Ammon's horn (tissue), 1 donor: Measurements from ENCODE around the gene GTSE1.
"Not testable (repeated sequence)": the region's sequence is repeated elsewhere in the genome, so short reads cannot be mapped to it uniquely, and the experiment has no call there.

Experiments
- DNase-seq: peaks from one replicate; pipeline ENCODE4 v3.0.0-alpha.2; 2016; ENCODE audit warnings: low spot score

Gene GTSE1, protein sequence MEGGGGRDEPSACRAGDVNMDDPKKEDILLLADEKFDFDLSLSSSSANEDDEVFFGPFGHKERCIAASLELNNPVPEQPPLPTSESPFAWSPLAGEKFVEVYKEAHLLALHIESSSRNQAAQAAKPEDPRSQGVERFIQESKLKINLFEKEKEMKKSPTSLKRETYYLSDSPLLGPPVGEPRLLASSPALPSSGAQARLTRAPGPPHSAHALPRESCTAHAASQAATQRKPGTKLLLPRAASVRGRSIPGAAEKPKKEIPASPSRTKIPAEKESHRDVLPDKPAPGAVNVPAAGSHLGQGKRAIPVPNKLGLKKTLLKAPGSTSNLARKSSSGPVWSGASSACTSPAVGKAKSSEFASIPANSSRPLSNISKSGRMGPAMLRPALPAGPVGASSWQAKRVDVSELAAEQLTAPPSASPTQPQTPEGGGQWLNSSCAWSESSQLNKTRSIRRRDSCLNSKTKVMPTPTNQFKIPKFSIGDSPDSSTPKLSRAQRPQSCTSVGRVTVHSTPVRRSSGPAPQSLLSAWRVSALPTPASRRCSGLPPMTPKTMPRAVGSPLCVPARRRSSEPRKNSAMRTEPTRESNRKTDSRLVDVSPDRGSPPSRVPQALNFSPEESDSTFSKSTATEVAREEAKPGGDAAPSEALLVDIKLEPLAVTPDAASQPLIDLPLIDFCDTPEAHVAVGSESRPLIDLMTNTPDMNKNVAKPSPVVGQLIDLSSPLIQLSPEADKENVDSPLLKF

DNA sequence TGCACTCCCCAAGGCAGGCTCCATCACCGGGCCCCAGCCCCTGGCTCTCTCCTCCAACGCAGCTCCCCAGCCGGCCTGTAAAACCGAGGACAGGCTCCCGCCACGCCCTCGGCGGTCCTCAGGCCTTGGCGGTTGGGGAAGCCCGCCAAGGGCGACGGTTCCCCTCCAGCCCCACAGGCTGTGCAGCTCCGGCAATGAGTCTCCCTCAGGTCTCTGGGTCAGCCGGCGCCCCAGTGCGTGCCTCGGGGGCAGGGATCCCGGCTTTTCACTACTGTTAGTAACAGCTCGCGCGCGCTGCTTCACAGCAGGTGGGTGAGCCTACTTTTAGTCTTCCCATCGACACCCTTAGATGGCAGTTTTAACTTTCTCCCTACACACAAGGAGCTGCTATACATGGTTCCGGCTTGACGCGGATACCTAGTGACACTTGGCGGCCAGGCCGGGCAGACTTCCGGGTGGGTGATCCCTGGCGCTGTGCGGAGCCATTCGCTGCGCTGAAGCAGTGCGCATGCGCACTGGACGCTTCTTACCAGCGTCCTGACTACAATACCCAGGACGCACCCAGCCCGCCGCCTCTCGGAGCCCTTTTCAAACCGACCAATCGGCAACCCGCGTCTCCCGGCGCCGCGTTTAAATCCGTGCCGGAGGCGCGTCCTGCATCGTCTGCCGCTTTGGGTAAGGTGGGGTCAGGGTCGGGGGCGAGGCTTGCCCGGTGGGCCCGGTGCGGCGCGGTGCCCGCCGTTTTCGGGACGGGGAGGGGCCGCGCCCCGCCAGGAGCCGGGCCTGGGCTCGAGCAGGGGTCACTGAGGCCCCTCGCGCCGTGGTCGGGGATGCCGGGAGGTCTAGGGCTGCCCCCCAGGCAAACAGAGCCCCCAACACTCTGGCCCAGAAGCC lies at the start of gene GTSE1:
GTSE1 (plus strand) TSS at position 614 of the 894 bp plus-strand sequence. CDS start 531 bp downstream, outside the sequence.
- DNase-seq = peak; percentile 99

DNA sequence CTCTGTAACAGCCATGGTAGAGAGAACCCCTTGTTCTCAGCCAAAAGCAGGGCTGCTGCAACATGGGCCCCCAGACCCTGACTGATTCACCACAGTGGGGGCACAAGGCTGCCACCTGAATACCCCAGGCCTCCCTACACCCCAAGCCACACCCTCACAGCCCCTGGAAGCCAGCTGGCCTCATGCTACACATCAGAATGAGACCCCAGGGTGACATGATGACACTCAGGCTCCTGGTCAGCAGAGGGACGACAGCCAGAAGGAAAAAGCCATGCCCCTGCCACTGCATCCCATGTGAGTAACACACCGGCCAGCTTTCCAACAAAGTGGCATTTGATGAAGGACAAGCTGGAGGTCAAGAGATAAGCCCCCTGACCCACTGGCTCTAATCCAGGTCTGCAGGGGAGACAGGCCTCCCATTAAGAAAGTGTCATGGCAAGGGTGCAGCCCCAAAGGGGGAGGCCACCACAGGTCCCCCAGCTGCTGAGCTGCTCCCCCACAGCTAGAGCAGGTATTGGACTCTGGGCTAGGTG lies 49.2 kb upstream of the GTSE1 start:
- DNase-seq = no peak

DNA sequence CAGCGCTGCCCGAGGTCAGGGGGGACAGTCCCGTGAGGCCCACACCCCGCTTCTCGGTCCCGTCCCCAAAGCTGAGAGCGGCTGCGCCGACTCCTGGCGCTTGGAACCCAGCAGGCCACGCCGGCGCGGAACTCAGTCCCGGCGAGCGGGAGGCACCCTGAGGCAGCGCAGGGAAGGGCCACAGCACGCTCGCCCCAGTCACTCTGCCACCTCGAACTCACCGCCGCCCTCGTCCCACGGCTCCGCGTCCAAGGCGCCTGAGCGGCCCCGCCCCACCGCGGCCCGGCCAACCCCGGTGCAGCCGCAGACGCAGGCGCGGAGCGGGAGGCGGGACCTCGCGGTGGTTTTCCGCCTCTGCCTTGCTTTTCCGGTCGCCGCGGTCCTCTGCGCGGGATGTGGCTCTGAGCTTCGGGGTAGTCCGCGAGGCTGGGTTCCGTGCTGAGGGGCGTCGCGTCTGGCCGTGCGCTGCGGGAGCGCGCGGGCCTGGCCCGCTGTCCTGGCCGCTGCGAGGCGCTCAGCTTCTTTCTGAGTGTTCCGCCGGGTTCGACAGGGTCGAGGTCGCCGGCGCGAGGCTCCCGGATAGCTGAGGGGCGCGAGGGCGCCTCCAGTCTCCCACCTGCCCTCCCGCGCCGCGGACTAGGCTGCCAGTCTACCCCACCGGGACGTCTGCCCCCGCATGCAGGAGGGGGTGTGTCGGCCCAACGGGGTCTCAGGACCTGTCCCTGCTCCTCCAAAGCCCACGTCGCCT lies 46.5 kb upstream of the GTSE1 start, which contains the start of gene CDPF1:
CDPF1 (minus strand) TSS at position 259 of the 748 bp plus-strand sequence. CDS start 2,009 bp downstream, outside the sequence.
- peak; percentile 94 for DNase-seq

DNA sequence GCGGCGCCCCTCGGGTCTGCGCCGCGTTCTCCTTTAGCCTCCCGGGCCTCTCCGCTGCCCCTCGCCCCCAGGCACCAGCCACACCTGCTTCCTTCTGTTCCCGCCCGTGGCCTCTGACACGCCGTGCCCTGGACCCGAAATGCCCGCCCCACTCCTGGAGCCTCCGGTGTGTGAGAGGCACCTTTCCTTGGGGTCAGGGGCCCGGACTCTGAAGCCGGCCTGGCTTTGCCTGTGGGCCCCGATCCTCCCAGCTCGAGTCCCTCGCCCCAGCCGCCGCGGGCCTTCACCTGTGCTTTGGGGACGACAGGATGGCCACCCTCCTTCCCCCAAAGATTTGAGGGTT lies 45.9 kb upstream of the GTSE1 start:
- no peak for DNase-seq

DNA sequence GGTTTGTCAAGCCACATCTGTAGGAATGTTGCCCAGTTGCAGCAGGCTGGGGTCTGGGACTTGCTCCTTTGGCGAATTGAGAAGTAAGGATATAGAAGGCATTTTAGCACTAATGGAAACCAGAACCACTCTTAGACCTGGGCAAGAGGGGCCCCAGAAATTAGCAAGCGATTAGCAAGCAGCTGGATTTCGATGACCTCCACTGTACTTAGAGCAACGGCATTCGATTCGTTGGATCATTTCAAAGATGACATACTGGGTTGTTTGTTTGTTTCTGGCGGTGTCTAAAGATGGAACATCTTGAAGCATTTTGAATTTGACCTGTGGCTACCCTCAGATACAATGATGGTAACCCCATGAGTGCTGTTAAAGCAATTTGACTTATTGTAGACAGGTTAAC lies 45.4 kb upstream of the GTSE1 start:
- DNase-seq = no peak

DNA sequence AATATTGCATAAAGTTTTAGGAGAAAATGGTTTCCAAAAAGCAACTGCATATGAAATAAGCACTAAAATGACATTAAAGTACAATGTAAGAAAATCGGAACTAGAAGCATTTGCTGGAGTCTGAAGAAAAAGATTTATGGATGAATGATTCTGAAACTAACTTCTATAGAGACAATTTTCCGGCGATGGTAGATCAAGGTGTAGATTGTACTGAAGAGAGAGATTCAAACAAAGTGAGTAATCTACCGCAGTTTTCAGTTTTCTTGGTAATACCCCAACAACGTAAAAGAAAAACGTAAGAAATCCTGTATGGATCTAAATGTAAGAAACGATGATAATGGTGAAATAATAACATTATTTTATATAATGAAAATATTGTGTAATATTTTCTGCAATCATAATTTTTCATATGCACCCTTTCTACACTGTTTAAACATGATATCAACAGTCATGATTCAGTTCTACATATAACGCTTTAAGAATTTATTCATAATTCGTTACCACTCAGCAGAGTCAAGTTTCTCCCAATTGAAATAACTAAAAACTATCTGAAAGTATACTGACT lies 44.8 kb upstream of the GTSE1 start:
- DNase-seq = no peak

DNA sequence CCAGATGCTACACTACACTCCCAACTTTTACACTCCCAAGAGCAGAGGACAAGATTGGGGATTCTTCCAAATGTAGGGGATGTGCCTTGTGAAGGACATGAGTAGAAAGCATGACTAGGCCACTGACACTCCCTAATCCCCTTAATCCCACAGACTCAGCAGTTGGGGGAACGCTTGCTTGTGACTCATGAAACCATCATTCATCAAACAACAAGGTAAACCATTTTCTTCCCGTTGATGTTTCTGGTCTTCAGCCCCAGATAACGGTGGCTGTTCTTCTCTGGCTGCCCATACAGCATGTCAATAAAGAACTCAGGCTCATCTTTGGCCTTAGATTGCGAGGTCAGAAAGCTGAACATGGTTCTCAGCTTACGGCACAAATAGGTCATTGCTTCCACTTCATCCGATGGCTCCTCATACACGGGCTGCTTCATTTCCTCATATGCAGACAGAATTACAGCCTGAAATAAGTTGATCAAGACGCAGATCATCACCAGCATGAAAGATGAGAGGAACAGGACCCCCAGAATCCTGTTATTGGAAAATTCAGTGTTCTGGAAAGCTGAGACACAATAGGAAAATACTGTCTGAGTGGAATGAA lies 40.2 kb upstream of the GTSE1 start:
- no peak for DNase-seq

DNA sequence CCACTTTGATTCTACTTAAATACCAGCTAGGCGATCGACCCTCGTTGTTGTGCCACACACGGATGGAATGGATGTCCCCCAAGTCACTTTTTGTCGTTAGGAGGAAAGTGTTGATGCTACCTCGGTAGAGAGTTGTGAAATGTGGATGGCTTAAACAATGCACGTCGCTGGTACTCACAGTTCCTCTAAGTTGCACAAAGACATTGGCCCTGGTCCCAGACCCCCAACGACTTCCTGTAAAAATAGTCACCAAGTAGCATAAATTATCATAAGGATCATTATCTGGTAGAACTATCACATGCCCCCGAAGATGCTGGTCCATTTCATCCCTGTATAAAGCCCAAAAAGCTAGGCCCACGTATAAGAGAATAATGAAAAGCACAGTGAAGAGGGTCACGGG lies 37.3 kb upstream of the GTSE1 start:
- no peak for DNase-seq

DNA sequence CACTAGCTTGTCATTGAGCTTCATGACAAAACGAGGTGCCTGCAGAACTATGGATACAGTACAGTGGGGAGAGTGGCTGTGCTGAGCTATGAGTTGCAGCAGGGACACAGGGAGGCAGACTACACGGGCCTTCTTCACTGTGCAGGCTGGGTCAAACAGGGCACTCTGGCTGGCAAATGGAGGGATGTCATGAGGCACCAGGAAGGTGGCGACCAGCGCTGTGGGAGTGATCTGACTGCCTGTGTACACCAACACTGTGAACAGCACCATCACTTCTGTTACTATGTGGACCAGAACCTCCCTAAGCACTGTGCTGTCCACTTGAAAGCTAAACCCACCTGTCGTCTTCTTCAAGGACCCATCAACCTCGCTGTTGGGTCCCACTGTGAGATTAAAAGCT lies 36.6 kb upstream of the GTSE1 start:
- DNase-seq = no peak

DNA sequence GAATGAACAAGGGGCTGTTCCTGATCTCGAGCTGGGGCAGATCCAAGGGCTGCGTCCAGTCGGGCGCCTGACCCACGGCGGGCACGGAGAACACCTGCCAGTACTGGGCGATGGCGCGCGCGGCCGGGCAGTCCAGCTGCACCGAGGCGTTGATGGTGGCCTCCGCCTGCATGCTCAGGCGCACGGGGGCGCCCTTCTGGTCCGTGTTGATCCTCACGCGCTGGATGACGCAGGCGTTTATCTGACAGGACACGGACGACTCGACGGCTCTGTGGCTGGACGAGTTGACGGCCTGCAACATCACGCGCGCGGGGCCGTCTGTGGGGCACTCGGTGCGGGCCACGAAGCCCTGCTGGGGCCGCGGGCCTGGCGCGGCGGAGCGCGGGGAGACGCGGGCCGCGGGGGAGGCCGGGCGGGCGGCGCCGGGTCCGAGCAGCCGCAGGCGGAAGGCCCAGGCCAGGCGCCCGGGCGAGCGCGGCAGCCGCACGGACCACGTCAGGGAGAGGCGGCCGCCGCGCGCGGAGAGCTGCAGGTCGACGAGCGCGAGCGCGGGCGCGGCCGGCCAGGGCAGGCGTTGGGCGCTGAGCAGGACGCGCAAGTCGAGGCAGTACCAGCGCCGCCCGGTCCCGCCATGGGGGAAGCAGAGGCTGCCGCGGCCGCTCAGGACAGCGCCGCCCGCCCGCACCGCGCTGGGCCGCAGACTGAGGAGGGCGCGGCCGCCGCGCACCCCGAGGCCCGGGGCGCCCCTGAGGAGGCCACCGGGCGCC lies 34.0 kb upstream of the GTSE1 start:
- DNase-seq = peak; percentile 41

DNA sequence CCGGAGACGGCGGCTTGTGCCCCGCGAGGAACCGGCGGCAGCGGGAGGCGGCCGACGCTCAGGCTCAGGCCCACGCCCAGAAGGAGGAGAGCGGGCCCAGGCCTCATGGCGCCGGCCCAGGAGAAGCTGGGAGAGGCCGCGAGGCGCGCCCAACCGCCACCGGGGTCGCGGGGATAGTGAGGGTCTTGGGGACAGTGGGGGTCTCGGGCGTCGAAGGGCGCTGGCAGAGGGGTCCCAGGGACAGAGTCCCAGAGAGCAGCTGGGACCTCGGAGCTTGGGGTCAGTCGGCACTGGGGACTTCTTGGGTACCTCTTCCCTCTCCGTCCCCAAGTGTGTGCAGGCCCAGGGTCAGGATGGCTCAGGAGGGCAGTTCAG lies 33.5 kb upstream of the GTSE1 start, which contains the start of gene PKDREJ:
PKDREJ (minus strand) TSS at position 128 of the 375 bp plus-strand sequence; CDS start at position 107, 21 bp downstream.
- DNase-seq = no peak

DNA sequence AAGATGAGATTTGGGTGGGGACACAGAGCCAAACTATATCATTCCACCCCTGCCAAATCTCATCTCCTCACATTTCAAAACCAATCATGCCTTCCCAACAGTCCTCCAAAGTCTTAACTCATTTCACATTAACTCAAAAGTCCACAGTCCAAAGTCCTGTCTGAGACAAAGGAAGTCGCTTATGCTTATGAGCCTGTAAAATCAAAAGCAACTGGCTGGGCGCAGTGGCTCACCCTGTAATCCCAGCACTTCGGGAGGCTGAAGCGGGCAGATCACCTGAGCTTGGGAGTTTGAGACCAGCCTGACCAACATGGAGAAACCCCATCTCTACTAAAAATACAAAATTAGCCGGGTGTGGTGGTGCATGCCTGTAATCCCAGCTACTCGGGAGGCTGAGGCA lies 32.1 kb upstream of the GTSE1 start:
- not testable (repeated sequence) for DNase-seq

DNA sequence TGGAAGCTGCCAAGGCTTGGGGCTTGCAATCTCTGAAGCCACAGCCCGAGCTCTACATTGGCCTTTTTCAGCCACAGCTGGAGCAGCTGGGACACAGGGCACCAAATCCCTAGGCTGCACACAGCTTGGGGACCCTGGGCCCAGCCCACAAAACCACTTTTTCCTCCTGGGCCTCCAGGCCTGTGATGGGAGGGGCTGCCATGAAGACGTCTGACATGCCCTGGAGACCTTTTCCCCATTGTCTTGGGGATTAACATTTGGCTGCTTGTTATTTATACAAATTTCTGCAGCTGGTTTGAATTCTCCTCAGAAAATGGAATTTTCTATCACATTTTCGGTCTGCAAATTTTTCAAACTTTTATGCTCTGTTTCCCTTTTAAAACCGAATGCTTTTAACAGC lies 31.0 kb upstream of the GTSE1 start:
- DNase-seq = not testable (repeated sequence)

DNA sequence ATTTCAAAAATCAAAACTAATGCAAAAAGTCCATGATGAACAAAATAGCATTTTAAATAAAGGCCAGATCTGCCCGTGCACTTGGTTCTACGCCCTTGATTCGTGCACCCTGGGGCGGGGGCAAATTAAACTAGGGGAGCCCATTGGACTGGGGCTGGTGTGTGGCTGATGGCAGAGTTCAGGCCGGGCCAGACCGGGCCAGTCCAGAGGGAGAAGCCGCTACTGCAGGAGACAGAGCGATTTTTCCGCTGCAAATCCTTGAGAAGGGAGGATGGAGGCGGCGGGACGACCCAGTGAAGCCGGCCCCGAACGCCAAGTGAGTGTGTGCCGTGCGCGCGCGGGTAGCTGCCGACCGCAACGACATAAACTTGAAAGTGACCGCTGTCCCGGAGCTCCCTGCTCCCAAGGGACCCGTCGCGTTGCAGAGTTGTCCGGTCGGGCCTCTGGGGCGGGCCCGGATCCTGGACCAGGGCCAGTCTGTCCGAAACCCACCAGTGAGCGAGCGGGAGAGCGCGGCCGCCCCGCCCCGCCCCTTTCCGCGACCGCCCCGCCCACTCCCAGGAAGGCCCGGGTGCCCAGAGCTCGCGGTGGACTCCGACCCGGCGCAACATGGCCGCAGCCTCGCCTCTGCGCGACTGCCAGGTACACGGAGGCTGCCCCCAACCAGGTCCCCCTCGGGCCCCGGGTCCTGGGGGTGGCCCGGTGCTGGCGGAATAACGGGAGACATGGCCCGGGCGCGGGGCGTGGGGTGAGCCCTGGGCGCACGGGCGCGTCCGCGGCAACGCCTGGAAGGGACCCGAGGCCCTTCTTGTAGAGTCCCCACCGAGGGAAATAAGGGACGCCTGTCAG lies 29.0 kb upstream of the GTSE1 start, which contains the start of gene TTC38:
TTC38 (plus strand) TSS at position 578 of the 849 bp plus-strand sequence; CDS start at position 610, 32 bp downstream.
- DNase-seq = peak; percentile 89

DNA sequence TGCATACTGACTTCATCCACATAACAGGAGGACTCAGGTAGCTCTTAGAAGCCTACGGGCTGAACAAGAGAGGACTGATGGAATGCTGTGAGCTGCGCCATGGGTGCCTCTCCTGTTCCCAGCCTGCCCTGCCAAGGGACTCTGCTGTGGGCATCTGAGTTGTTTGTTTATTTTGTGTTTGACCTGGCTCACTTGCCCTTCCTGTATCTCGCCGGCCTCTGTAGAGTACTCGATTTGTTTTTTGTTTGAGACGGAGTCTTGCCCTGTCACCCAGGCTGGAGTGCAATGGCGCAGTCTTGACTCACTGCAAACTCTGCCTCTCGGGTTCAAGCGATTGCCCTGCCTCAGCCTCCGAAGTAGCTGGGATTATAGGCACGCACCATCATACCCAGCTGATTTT lies 27.1 kb upstream of the GTSE1 start:
- DNase-seq = no peak

DNA sequence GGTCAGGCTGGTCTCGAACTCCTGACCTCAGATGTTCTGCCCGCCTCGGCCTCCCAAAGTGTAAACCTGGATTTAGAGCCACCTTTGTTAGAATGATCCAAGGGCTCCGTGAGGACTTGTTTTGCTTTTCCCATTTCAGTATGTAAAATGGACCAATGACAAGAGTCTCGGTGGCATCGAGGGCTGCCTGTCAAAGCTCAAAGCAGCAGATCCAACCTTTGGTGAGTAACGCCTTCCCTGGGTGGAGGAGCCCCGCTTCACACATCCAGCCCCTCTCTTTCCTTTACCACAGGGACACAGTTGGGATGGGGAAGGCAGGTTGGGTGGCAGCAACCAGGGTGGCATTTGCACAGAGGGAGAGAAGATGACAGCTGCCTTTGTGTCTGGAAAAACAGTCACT lies 24.5 kb upstream of the GTSE1 start:
- no peak for DNase-seq

DNA sequence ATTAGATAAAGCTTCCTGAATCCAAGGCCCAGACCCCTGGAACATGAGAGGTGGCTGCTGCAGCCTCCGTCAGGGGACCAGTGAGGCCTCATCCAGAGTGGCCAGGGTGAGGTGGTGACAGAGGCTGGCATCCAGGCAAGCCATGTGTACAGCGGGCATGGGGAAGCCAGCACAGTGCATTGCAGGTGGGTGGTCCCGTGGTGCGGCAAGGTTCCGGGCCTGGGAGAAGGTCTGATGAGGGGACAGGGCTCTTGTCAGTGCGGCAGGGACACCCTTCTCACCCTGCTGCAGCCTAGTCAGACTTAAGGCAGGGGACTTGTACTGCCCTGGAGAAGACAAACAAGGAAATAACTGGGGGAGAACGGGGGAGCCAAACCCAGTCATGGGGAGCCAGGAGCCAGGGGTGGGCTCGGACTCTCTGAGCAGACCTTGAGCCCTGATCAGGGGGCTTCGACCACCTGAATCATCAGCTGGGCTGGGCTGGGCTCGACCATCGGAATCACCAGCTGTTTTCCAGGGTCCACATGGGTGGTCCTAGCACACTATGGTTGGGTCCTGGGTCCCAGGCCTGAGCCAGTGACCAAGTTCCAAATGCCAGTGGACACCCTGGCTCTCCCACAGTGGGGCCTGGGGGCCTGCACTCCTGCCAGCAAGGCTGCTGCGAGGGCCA lies 23.8 kb upstream of the GTSE1 start:
- DNase-seq = no peak
